Gastroesophageal sphincter (tissue), 3 donors: Measurements from ENCODE around the gene C5orf22.

Source experiments
- POLR2A ChIP-seq, 2 donors: fragments of 450-650 bp; IDR thresholded peaks; one replicate each; pipeline ENCODE4 v1.6.1; 2017; ENCODE audit warnings: antibody characterized with exemption in 2 of 2, mild to moderate bottlenecking in 2 of 2, moderate library complexity in 1 of 2
- POLR2AphosphoS5 ChIP-seq: sonication (generic); formaldehyde crosslinking; IDR thresholded peaks from one replicate; pipeline ENCODE4 v1.6.1; 2017; ENCODE audit warnings: antibody characterized with exemption
- TF ChIP-seq, protein P1 (sequence below), 4 experiments: fragments of 200-600 bp in 2 of 4; fragments of 450-650 bp in 2 of 4; sonication (generic) in 1 of 4; IDR thresholded peaks; one replicate each; pipeline ENCODE4 v1.5.1; 2017 to 2019; ENCODE audit warnings: antibody characterized with exemption in 4 of 4, mild to moderate bottlenecking in 2 of 4, moderate library complexity in 2 of 4

DNA sequence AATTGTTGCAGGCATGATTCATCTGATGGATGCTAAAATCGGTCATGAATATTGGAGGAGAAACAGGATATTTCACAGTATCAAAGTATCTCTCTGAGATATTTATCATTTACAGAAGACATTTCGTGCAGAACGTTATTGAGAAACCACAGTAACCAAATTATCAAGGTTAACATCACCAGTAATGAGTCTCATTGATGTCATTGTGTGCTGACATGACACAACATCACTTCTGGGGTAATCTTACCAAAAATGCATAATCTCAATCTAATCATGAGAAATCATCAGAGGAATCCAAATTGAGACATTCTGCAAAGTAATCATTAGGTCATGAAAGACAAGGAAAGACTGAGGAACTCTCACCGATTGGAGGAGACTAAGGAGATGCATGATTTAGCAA is 42.7 kb downstream of the C5orf22 start:
- TF ChIP-seq POLR2AphosphoS5, result no peak
- TF ChIP-seq, protein P1, sequence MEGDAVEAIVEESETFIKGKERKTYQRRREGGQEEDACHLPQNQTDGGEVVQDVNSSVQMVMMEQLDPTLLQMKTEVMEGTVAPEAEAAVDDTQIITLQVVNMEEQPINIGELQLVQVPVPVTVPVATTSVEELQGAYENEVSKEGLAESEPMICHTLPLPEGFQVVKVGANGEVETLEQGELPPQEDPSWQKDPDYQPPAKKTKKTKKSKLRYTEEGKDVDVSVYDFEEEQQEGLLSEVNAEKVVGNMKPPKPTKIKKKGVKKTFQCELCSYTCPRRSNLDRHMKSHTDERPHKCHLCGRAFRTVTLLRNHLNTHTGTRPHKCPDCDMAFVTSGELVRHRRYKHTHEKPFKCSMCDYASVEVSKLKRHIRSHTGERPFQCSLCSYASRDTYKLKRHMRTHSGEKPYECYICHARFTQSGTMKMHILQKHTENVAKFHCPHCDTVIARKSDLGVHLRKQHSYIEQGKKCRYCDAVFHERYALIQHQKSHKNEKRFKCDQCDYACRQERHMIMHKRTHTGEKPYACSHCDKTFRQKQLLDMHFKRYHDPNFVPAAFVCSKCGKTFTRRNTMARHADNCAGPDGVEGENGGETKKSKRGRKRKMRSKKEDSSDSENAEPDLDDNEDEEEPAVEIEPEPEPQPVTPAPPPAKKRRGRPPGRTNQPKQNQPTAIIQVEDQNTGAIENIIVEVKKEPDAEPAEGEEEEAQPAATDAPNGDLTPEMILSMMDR (IDR thresholded peaks at IDR 0.05), result no peak
- TF ChIP-seq POLR2A (IDR thresholded peaks at IDR 0.05), result no peak
